HUES48 (cell line): ENCODE results near the gene ZNF304.
"Not testable (repeated sequence)": the region's sequence is repeated elsewhere in the genome, so short reads cannot be mapped to it uniquely, and the experiment has no call there.

Experiments used
- H3K27ac ChIP-seq: one replicate; pipeline ENCODE4 v1.7.0; 2013; ENCODE audit warnings: low read depth, low read length, inconsistent platforms
- H3K27me3 ChIP-seq: 2 replicates; pipeline ENCODE4 v1.6.1; 2013; ENCODE audit warnings: mild to moderate bottlenecking, low read length; ENCODE audit not compliant: control insufficient read depth, insufficient read depth
- H3K36me3 ChIP-seq: 2 replicates; pipeline ENCODE4 v1.6.1; 2013; ENCODE audit warnings: low read length; ENCODE audit not compliant: control insufficient read depth, insufficient read depth
- H3K4me1 ChIP-seq: 2 replicates; pipeline ENCODE4 v1.6.1; 2013; ENCODE audit warnings: mild to moderate bottlenecking, low read length; ENCODE audit not compliant: control insufficient read depth, insufficient read depth
- H3K4me3 ChIP-seq: 2 replicates; pipeline ENCODE4 v1.5.1; 2013; ENCODE audit warnings: mild to moderate bottlenecking, low read depth, low read length
- H3K9ac ChIP-seq: 2 replicates; pipeline ENCODE4 v1.6.1; 2013; ENCODE audit warnings: mild to moderate bottlenecking, low read depth, low read length, moderate library complexity
- H3K9me3 ChIP-seq: 2 replicates; pipeline ENCODE4 v1.6.1; 2013; ENCODE audit warnings: low read length; ENCODE audit not compliant: control insufficient read depth, insufficient read depth

The ZNF304 gene

GRCh38 chr19:57359300-57359699, 8.2 kb downstream of the ZNF304 start:
- 0 out of 2 replicates have a peak, but pooled peaks cover 8% of the 10 kb centered on the region for H3K4me1 ChIP-seq
- H3K4me3 ChIP-seq, result no peak overlapping the region
- H3K27ac ChIP-seq, result no peak overlapping the region
- peaks cover 48% of the 10 kb centered on the region for H3K36me3 ChIP-seq
- no peaks in the 10 kb centered on the region for H3K27me3 ChIP-seq
- no peaks in the 10 kb centered on the region for H3K9me3 ChIP-seq
- no peak overlapping the region for H3K9ac ChIP-seq

GRCh38 chr19:57362419-57362818, 11.3 kb downstream of the ZNF304 start:
- H3K27me3 ChIP-seq, result no peaks in the 10 kb centered on the region
- H3K9ac ChIP-seq, result peak overlapping the region; percentile 64; the same call in 1 of the 2 replicates
- peaks cover 17% of the 10 kb centered on the region for H3K36me3 ChIP-seq
- H3K4me1 ChIP-seq, result 0 out of 2 replicates have a peak, but pooled peaks cover 8% of the 10 kb centered on the region
- H3K4me3 ChIP-seq, result peak overlapping the region; percentile 63
- H3K27ac ChIP-seq, result peak overlapping the region; percentile 75
- H3K9me3 ChIP-seq, result no peaks in the 10 kb centered on the region

GRCh38 chr19:57362997-57363687, 12.1 kb downstream of the ZNF304 start, which contains the start of the genes TRAPPC2B and ZNF547:
Gene TRAPPC2B (plus strand): TSS chr19:57363551. CDS start chr19:57364834, 1,283 bp downstream.
Gene ZNF547 (plus strand): TSS chr19:57363551. CDS start chr19:57368556, 5,005 bp downstream.
- Histone ChIP-seq H3K9me3 (no peaks in the 10 kb centered on the region), H3K4me1 (0 out of 2 replicates have a peak, but pooled peaks cover 8% of the 10 kb centered on the region), H3K4me3 (peak within 1 kb of the TSS; percentile 84), H3K36me3 (peaks cover 9% of the 10 kb centered on the region; the same call in 1 of the 2 replicates), H3K27ac (peak within 1 kb of the TSS; percentile 75), H3K9ac (peak within 1 kb of the TSS; percentile 64), H3K27me3 (no peaks in the 10 kb centered on the region)

- Histone ChIP-seq H3K27me3 (no peaks in the 10 kb centered on the region), H3K4me3 (peak overlapping the region; percentile 84), H3K9me3 (no peaks in the 10 kb centered on the region), H3K27ac (peak overlapping the region; percentile 46), H3K9ac (0 out of 2 replicates have a peak overlapping the region, but pooled peaks have one; percentile 31), H3K4me1 (0 out of 2 replicates have a peak, but pooled peaks cover 8% of the 10 kb centered on the region), H3K36me3 (peaks cover 5% of the 10 kb centered on the region; the same call in 1 of the 2 replicates)
Measured at GRCh38 chr19:57363688-57364181, 12.7 kb downstream of the ZNF304 start.

- H3K27me3 ChIP-seq, result no peaks in the 10 kb centered on the region
- no peak overlapping the region for H3K9ac ChIP-seq
- no peaks in the 10 kb centered on the region for H3K9me3 ChIP-seq
- 0 out of 2 replicates have a peak, but pooled peaks cover 8% of the 10 kb centered on the region for H3K4me1 ChIP-seq
- no peak overlapping the region for H3K4me3 ChIP-seq
- no peak overlapping the region for H3K27ac ChIP-seq
- H3K36me3 ChIP-seq, result 0 out of 2 replicates have a peak, but pooled peaks cover under 1% of the 10 kb centered on the region
Measured at GRCh38 chr19:57366776-57367175, 15.7 kb downstream of the ZNF304 start.

- H3K9me3 ChIP-seq, result peaks cover 37% of the 10 kb centered on the region
- peaks cover 19% of the 10 kb centered on the region for H3K36me3 ChIP-seq
- no peaks in the 10 kb centered on the region for H3K27me3 ChIP-seq
Measured at GRCh38 chr19:57374179-57374578, 23.1 kb downstream of the ZNF304 start.

GRCh38 chr19:57374647-57375046, 23.6 kb downstream of the ZNF304 start:
- not testable (repeated sequence) for H3K4me3 ChIP-seq, H3K27me3 ChIP-seq, H3K9ac ChIP-seq, H3K4me1 ChIP-seq, H3K27ac ChIP-seq
- Histone ChIP-seq H3K36me3 (peaks cover 19% of the 10 kb centered on the region), H3K9me3 (peaks cover 37% of the 10 kb centered on the region)

More at GRCh38 chr19:57374179-57374578, 23.1 kb downstream of the ZNF304 start:
- Histone ChIP-seq H3K4me3 (no peak overlapping the region), H3K4me1 (no peaks in the 10 kb centered on the region), H3K9ac (no peak overlapping the region), H3K27ac (no peak overlapping the region)

GRCh38 chr19:57376151-57376550, 25.1 kb downstream of the ZNF304 start:
- Histone ChIP-seq H3K27me3 (no peaks in the 10 kb centered on the region), H3K36me3 (peaks cover 19% of the 10 kb centered on the region), H3K4me1 (no peaks in the 10 kb centered on the region), H3K27ac (no peak overlapping the region), H3K9me3 (peaks cover 37% of the 10 kb centered on the region), H3K9ac (no peak overlapping the region), H3K4me3 (no peak overlapping the region)

- H3K4me1 ChIP-seq, result no peaks in the 10 kb centered on the region
- no peak overlapping the region for H3K4me3 ChIP-seq
- no peak overlapping the region for H3K9ac ChIP-seq
- H3K36me3 ChIP-seq, result peaks cover 10% of the 10 kb centered on the region
- H3K27ac ChIP-seq, result no peak overlapping the region
- peaks cover 34% of the 10 kb centered on the region for H3K9me3 ChIP-seq
- no peaks in the 10 kb centered on the region for H3K27me3 ChIP-seq
Measured at GRCh38 chr19:57377498-57378146, 26.6 kb downstream of the ZNF304 start.

GRCh38 chr19:57380923-57381322, 29.9 kb downstream of the ZNF304 start:
- Histone ChIP-seq H3K4me3 (no peak overlapping the region), H3K4me1 (no peaks in the 10 kb centered on the region), H3K27me3 (no peaks in the 10 kb centered on the region), H3K9ac (no peak overlapping the region), H3K27ac (no peak overlapping the region), H3K36me3 (0 out of 2 replicates have a peak, but pooled peaks cover 8% of the 10 kb centered on the region), H3K9me3 (peaks cover 12% of the 10 kb centered on the region)
